GM12801 (cell line): ENCODE data around the gene KIRREL3.

Source experiments
- TF ChIP-seq, protein P1 (sequence below): IDR thresholded peaks from one replicate; pipeline ENCODE4 v1.5.1; 2011; ENCODE audit warnings: control low read depth; ENCODE audit not compliant: insufficient read length; ENCODE audit errors: extremely low read depth

KIRREL3 gene

DNA sequence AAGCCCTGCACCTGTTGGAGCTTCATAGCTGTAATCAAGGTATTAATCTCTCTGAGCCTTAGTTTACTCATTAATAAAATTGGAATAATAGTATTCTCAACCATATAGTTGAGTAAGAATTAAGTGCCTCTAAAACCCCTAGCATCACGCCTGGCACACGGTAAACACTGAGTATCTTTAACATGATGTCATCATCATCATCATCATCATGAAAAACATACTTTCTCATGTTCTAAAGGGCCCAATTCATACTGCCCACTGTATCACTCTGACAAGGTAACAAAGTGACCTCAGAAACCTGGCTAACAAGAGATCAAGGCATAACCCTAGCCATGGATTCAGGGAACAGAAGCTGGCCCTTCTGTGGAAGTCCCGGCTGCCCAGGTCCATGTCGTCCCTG, 58.4 kb downstream of the KIRREL3 start:
- TF ChIP-seq, protein P1, sequence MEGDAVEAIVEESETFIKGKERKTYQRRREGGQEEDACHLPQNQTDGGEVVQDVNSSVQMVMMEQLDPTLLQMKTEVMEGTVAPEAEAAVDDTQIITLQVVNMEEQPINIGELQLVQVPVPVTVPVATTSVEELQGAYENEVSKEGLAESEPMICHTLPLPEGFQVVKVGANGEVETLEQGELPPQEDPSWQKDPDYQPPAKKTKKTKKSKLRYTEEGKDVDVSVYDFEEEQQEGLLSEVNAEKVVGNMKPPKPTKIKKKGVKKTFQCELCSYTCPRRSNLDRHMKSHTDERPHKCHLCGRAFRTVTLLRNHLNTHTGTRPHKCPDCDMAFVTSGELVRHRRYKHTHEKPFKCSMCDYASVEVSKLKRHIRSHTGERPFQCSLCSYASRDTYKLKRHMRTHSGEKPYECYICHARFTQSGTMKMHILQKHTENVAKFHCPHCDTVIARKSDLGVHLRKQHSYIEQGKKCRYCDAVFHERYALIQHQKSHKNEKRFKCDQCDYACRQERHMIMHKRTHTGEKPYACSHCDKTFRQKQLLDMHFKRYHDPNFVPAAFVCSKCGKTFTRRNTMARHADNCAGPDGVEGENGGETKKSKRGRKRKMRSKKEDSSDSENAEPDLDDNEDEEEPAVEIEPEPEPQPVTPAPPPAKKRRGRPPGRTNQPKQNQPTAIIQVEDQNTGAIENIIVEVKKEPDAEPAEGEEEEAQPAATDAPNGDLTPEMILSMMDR = no peak

DNA sequence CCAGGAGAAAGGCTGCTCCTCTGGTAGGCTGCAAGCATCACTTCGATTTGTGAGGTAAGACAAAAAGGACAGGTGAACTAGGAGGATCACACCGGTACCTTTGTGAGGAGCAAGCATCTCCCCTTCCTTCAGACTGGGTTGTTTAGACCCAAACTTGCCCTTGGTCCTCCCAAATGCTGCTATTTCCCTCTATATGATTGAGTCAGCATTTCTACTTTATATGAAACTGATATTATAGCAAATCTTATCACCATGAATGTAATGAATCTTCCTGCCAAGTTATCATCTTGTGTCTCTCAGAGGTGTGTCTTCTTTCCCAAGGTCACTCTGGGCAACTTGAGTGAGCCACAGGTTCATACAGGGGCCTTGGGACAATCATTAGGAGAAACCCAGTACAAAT, 61.0 kb downstream of the KIRREL3 start:
- TF ChIP-seq, protein P1 = no peak

DNA sequence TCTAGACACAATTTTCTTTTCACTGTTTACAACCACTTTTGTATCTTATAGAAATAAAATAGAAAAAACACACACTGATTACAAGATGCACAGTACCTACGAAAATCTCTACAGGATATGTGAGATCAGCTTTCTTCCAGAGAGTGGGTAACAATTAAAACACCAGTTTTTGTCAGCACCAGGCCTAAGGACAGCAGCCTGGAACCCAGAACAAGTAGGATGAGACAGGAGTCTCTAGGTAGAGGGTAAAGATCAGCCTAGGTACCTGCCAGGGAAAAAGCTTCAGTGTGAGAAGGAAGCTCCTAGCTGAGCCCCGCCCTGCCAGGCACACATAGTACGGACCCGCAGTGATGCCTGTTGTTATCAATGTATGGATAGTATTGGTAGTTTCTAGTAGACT, 61.9 kb downstream of the KIRREL3 start:
- TF ChIP-seq, protein P1 = no peak

DNA sequence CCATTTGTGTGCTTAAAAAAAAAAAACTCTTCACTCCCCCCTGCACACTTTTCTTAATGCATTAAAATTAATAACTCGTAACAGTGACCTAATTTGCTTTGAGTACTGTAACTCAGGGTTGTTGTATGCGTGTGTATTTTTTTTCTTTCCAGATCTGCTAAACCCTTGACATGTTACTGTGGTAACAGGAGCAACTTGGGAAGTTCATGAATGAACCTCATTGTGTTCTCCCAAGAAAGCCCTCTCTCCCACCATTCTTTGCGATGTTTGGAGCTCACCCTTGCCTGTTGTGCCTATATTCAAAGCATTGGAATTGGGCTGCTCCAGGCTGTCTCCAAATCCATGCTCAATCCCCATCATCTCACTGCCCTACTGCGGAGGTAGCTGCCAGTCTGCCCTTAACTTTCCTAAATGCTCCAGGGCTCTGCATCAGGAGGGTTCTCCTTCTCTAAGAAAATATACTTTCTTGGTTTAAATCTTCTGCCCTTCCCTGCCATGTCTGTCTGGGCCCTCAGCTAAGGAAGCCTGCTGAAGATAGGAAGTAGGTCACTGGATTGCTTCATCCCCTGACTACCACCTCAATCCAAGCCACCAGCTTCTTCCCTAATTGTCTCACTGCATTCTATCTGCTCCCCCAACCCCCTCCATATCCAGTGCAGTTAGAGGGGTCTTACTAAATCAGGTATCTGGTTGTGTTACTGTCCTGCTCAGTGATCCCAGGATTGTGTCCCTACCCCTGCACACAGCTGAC, 70.3 kb downstream of the KIRREL3 start:
- TF ChIP-seq, protein P1 = no peak

DNA sequence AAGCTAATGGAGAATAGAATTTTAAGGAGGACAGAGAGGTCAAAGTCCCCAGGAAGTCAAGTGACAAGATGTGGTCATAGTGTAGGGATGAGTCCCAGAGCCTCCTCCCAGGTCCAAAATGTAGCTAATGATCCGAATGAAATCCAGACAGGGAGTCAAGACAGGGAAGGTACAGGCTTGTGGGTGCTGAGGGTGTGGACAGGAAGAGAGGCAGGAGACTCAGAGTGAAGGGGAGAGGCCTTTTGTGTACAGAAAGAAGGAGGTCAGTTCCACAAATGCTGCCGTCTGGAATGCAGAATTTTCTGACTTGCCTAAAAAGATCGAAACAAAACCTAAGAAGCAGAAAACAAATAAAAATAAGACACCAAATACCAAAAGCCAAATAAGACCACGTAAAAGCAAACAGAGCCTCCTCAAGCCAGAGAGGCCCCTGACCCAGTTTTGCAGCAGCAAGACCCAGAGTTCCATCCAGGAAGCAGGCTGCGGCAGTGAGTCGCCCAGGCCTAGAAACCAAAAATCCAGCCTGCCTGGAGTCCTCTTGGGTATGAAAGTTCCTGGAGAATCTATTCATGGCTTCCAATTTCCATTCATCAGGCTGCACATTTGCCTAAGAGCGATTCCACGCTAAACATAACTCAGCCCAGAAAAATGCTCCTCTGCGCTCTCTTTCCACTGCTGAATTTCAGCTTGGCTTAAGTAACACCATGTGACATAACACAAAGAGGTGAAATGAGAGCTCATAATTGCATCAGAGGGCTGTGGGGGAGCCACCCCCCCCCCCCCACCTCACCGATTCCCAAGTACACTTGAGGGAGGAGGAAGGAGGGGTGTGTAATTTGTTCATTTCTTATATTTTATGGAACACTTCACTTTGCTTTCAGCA, 71.2 kb downstream of the KIRREL3 start:
- TF ChIP-seq, protein P1 = no peak

DNA sequence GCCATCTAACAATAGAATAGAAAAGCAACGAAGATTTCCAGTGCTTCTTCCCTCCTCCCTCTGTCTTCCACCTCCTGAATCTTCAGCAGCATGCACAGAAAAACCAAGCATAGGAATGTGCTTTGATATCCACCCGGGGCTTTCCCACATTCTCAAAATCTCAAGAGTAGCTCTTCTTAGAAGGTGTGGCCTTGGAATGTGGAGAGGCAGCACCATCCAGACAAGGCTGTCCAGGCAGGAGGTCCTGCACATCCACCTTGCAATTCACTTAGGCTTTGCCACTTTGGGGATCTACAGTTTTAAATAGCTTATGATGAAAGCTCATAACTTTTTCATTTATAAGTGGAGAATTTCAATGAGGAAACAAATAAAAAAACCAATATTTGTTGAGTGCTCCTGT, 72.9 kb downstream of the KIRREL3 start:
- TF ChIP-seq, protein P1 = no peak

- TF ChIP-seq, protein P1 = no peak
These were observed 74.2 kb downstream of the KIRREL3 start for GRCh38 chr11:126926376-126926791.
